HS-5 (cell line): ENCODE results near the gene NUAK2.
"Not testable (repeated sequence)": the region's sequence is repeated elsewhere in the genome, so short reads cannot be mapped to it uniquely, and the experiment has no call there.

Experiments
- DNase-seq: peaks from one replicate; pipeline ENCODE4 v3.0.0-alpha.2; 2012; ENCODE audit warnings: low read depth

The NUAK2 gene

GRCh38 chr1:205321162-205321958, at the start of gene NUAK2:
Gene NUAK2, minus strand, starts transcription at chr1:205321745. Its CDS starts 117 bp downstream, at chr1:205321628.
- peak; percentile 46 for DNase-seq

GRCh38 chr1:205370780-205371179, 49.2 kb upstream of the NUAK2 start:
- no peak for DNase-seq

GRCh38 chr1:205369701-205370123, 48.2 kb upstream of the NUAK2 start:
- DNase-seq, result no peak

- DNase-seq, result no peak
Measured at GRCh38 chr1:205368478-205368877, 46.9 kb upstream of the NUAK2 start.

GRCh38 chr1:205365945-205366463, 44.5 kb upstream of the NUAK2 start:
- DNase-seq, result no peak

GRCh38 chr1:205365086-205365485, 43.5 kb upstream of the NUAK2 start:
- DNase-seq, result not testable (repeated sequence)

- no peak for DNase-seq
Measured at GRCh38 chr1:205360891-205361290, 39.3 kb upstream of the NUAK2 start.

GRCh38 chr1:205359771-205360565, 38.4 kb upstream of the NUAK2 start:
- DNase-seq, result no peak

GRCh38 chr1:205358579-205358978, 37.0 kb upstream of the NUAK2 start:
- no peak for DNase-seq

- DNase-seq, result no peak
Measured at GRCh38 chr1:205357567-205357966, 36.0 kb upstream of the NUAK2 start.

- DNase-seq, result no peak
Measured at GRCh38 chr1:205356440-205357139, 35.0 kb upstream of the NUAK2 start, which contains the start of gene KLHDC8A. Gene KLHDC8A, minus strand, starts transcription at chr1:205356922. Its CDS starts 13,318 bp downstream, at chr1:205343604.

- no peak for DNase-seq
Measured at GRCh38 chr1:205355075-205355453, 33.5 kb upstream of the NUAK2 start.

- DNase-seq, result no peak
Measured at GRCh38 chr1:205354259-205355074, 32.9 kb upstream of the NUAK2 start.

GRCh38 chr1:205353612-205354011, 32.1 kb upstream of the NUAK2 start:
- no peak for DNase-seq

- no peak for DNase-seq
Measured at GRCh38 chr1:205353191-205353590, 31.6 kb upstream of the NUAK2 start.

GRCh38 chr1:205351984-205352713, 30.6 kb upstream of the NUAK2 start:
- DNase-seq, result no peak

- DNase-seq, result no peak
Measured at GRCh38 chr1:205350691-205351141, 29.2 kb upstream of the NUAK2 start.

GRCh38 chr1:205350124-205350523, 28.6 kb upstream of the NUAK2 start:
- DNase-seq, result no peak

- no peak for DNase-seq
Measured at GRCh38 chr1:205348554-205349487, 27.3 kb upstream of the NUAK2 start.
